Chondrocyte (in vitro differentiated cells): ENCODE data around the gene C1orf146. TPM values are rescaled to one million over a fixed set of nuclear protein-coding genes. Genes with fewer than 3 reads are reported as not detected.
"Not testable (repeated sequence)": the region's sequence is repeated elsewhere in the genome, so short reads cannot be mapped to it uniquely, and the experiment has no call there.

Source experiments
- DNase-seq: peaks from one replicate; pipeline ENCODE4 v3.0.0; 2021; ENCODE audit warnings: mixed read lengths, low spot score
- H3K27ac Mint-ChIP-seq: one replicate; pipeline ENCODE4 v1.8.0; 2021; ENCODE audit warnings: mild to moderate bottlenecking, moderate library complexity, mixed read lengths; ENCODE audit not compliant: unreplicated experiment
- H3K27me3 Mint-ChIP-seq: 2 replicates; pipeline ENCODE4 v1.8.0; 2021; ENCODE audit warnings: low read depth, mixed read lengths
- H3K36me3 Mint-ChIP-seq: 2 replicates; pipeline ENCODE4 v1.8.0; 2021; ENCODE audit warnings: low read depth, mixed read lengths
- H3K4me1 Mint-ChIP-seq: 2 replicates; pipeline ENCODE4 v1.8.0; 2021; ENCODE audit warnings: low read depth, mild to moderate bottlenecking, mixed read lengths
- H3K4me3 Mint-ChIP-seq: one replicate; pipeline ENCODE4 v1.8.0; 2021; ENCODE audit warnings: mild to moderate bottlenecking, moderate library complexity, mixed read lengths; ENCODE audit not compliant: unreplicated experiment
- H3K9me3 Mint-ChIP-seq: 2 replicates; pipeline ENCODE4 v1.8.0; 2021; ENCODE audit warnings: low read depth, mixed read lengths
- total RNA-seq: library from RNA; stranded (reverse); gene quantifications from 3 replicates; pipeline ENCODE4 v1.2.1, GENCODE V29; 2021
- TF ChIP-seq, protein P1 (sequence below): fragments of 200-600 bp; sonication (generic); IDR thresholded peaks from 2 replicates; pipeline ENCODE4 v1.5.0; 2021; ENCODE audit warnings: antibody characterized with exemption, mild to moderate bottlenecking, moderate library complexity

The C1orf146 gene
- total RNA-seq, 1 donor from 2014 or later: not detected

DNA sequence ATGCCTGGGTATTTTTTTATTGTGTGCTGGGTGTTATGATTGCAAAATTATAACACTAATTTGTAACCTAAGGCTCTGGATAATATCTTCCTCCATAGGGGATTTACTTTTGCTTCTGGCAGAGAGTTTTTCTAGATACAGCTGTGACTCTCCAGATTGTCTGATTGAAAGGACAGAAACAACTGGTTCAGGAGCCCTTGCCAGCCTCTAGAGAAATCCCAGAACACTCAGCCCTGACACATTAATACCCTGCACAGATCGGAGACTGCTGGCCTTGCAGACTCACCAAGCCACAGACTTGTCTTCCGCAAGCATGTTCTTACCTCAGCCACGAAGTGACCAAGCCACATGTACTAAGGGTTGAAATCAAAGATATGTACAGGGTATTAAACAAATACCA, 10.7 kb downstream of the C1orf146 start:
- no peaks in the 10 kb centered on the region for H3K9me3 Mint-ChIP-seq
- H3K4me3 Mint-ChIP-seq: no peak overlapping the region
- DNase-seq: no peak
- no peaks in the 10 kb centered on the region for H3K4me1 Mint-ChIP-seq
- H3K27me3 Mint-ChIP-seq: peaks cover 5% of the 10 kb centered on the region
- no peak overlapping the region for H3K27ac Mint-ChIP-seq
- H3K36me3 Mint-ChIP-seq: no peaks in the 10 kb centered on the region
- TF ChIP-seq, protein P1, sequence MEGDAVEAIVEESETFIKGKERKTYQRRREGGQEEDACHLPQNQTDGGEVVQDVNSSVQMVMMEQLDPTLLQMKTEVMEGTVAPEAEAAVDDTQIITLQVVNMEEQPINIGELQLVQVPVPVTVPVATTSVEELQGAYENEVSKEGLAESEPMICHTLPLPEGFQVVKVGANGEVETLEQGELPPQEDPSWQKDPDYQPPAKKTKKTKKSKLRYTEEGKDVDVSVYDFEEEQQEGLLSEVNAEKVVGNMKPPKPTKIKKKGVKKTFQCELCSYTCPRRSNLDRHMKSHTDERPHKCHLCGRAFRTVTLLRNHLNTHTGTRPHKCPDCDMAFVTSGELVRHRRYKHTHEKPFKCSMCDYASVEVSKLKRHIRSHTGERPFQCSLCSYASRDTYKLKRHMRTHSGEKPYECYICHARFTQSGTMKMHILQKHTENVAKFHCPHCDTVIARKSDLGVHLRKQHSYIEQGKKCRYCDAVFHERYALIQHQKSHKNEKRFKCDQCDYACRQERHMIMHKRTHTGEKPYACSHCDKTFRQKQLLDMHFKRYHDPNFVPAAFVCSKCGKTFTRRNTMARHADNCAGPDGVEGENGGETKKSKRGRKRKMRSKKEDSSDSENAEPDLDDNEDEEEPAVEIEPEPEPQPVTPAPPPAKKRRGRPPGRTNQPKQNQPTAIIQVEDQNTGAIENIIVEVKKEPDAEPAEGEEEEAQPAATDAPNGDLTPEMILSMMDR: no peak

DNA sequence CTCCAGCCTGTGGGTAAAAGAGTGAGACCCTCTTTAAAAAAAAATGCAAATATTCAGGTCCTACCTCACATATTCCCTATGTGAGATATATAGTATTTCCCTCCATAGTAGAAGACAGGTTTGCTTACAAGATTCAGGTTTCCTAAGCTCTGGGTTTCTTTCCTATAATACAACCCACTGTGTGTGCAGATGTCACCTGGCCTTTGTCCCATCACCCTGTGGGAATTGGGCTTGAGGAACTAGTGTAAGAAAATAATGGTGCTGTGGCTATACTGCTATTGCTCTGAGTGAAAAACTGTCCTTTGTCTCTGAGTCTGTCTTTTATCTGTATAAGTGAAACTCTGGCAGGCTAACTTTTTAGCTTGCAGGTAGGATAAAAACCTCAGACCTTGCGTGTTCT, 13.0 kb downstream of the C1orf146 start:
- DNase-seq: no peak
- Mint-ChIP-seq H3K36me3 (no peaks in the 10 kb centered on the region), H3K9me3 (no peaks in the 10 kb centered on the region), H3K4me1 (no peaks in the 10 kb centered on the region), H3K4me3 (no peak overlapping the region), H3K27me3 (peaks cover 5% of the 10 kb centered on the region), H3K27ac (no peak overlapping the region)
- TF ChIP-seq, protein P1: no peak

DNA sequence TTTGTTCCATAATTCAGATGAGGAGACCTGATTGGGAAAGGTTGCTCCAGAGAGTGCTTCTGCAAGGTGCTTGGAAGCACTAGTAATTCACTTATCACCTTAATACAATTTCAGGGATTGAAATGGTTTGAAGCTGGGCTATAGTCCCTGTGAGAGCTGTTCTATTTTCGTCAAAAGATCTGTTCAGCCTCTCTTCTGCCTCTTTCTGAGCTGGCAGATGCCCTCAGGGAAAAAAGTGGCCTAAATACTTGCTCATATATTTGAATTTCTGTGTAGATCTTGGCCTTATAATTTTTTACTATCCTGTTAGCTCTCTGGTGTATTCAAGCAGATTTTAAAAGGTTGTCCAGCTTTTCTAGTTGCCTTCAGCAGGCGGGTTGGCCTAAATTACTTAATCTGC, 22.3 kb downstream of the C1orf146 start:
- DNase-seq: no peak
- TF ChIP-seq, protein P1: no peak
- Mint-ChIP-seq H3K4me1 (peaks cover 11% of the 10 kb centered on the region), H3K27ac (no peak overlapping the region), H3K36me3 (no peaks in the 10 kb centered on the region), H3K9me3 (peaks cover 3% of the 10 kb centered on the region), H3K4me3 (no peak overlapping the region), H3K27me3 (peaks cover 2% of the 10 kb centered on the region)

DNA sequence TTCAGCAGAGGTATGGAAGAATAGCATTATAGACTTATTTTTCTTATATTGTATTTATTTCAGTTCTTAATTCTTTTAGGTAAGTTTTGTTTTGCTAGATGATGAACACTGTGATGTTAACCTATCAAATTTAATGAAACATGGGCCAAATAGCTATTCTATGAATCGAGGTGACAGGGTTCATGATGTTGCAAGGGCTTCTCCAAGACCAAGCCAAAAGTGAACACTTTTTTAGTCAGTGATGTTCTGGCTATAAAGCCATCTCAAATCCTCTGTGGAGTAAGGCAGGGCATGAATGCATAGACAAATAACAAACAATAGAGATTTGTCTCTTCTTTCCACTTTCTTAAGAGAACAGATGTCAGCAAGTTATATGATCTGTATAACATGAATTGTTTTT, 26.7 kb downstream of the C1orf146 start:
- Mint-ChIP-seq H3K36me3 (peaks cover 3% of the 10 kb centered on the region), H3K27ac (no peak overlapping the region), H3K4me3 (no peak overlapping the region), H3K9me3 (no peaks in the 10 kb centered on the region), H3K27me3 (no peaks in the 10 kb centered on the region), H3K4me1 (peaks cover 11% of the 10 kb centered on the region)
- TF ChIP-seq, protein P1: no peak
- no peak for DNase-seq

DNA sequence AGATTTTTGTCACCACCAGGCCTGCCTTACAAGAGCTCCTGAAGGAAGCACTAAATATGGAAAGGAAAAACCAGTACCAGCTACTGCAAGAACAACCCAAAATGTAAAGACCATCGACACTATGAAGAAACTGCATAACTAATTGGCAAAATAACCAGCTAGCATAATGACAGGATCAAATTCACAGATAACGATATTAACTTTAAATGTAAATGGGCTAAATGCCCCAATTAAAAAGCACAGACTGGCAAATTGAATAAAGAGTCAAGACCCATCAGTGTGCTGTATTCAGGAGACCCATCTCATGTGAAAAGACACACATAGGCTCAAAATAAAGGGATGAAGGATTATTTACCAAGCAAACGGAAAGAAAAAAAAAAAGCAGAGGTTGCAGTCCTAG, 37.0 kb downstream of the C1orf146 start:
- H3K27me3 Mint-ChIP-seq, H3K4me3 Mint-ChIP-seq, DNase-seq, H3K27ac Mint-ChIP-seq, H3K4me1 Mint-ChIP-seq: not testable (repeated sequence)
- Mint-ChIP-seq H3K36me3 (peaks cover 48% of the 10 kb centered on the region), H3K9me3 (peaks cover 19% of the 10 kb centered on the region)

DNA sequence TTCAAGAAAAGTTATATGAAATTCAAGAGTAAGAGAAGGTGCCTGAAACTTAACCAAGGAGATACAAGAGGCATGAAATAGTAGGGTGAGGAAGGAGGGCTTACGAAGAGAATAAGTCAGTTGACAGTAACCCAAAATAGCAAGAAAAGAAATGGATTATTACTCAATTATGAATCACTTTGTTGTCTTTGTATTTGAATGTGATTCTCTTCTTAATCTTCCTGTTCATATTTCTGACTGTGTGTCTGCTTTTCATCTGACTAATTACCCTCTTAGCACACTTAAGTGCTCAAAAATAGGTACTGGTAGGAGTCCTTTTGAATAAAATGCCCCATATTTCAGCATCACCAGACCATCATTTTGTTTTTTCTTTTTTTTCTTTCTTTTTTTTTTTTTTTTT, 41.6 kb downstream of the C1orf146 start:
- Mint-ChIP-seq H3K27me3 (no peaks in the 10 kb centered on the region), H3K9me3 (peaks cover 13% of the 10 kb centered on the region), H3K36me3 (peaks cover 45% of the 10 kb centered on the region), H3K27ac (no peak overlapping the region), H3K4me3 (no peak overlapping the region), H3K4me1 (no peaks in the 10 kb centered on the region)
- TF ChIP-seq, protein P1: no peak
- DNase-seq: no peak
